GM19193 (cell line): Measurements from ENCODE around the gene EPN2.

Experiments used
- POLR2A ChIP-seq: IDR thresholded peaks from 4 replicates; pipeline ENCODE4 v1.6.1; 2011; ENCODE audit not compliant: insufficient read depth, insufficient read length; ENCODE audit errors: extremely low read depth

The EPN2 gene

GRCh38 chr17:19361326-19361725, 124.2 kb downstream of the EPN2 start:
- TF ChIP-seq POLR2A: no peak

- TF ChIP-seq POLR2A: no peak
Measured at GRCh38 chr17:19361944-19362276, 124.7 kb downstream of the EPN2 start.

- TF ChIP-seq POLR2A: no peak
Measured at GRCh38 chr17:19362277-19363113, 125.3 kb downstream of the EPN2 start, which contains the start of gene B9D1. TSS of gene B9D1 (minus strand) at chr17:19362723. CDS start at chr17:19362569, 154 bp downstream.

- TF ChIP-seq POLR2A: no peak
Measured at GRCh38 chr17:19363114-19363438, 125.9 kb downstream of the EPN2 start.

- no peak for TF ChIP-seq POLR2A
Measured at GRCh38 chr17:19363460-19364035, 126.4 kb downstream of the EPN2 start.

- no peak for TF ChIP-seq POLR2A
Measured at GRCh38 chr17:19364699-19365498, 127.7 kb downstream of the EPN2 start.

- TF ChIP-seq POLR2A: no peak
Measured at GRCh38 chr17:19365499-19365817, 128.3 kb downstream of the EPN2 start.

- TF ChIP-seq POLR2A: no peak
Measured at GRCh38 chr17:19365833-19366636, 128.9 kb downstream of the EPN2 start.

GRCh38 chr17:19366637-19366972, 129.4 kb downstream of the EPN2 start:
- TF ChIP-seq POLR2A: no peak

- TF ChIP-seq POLR2A: no peak
Measured at GRCh38 chr17:19368229-19368628, 131.1 kb downstream of the EPN2 start.

GRCh38 chr17:19369107-19369778, 132.1 kb downstream of the EPN2 start:
- no peak for TF ChIP-seq POLR2A

- no peak for TF ChIP-seq POLR2A
Measured at GRCh38 chr17:19369846-19370492, 132.8 kb downstream of the EPN2 start.

- TF ChIP-seq POLR2A: no peak
Measured at GRCh38 chr17:19370493-19370960, 133.4 kb downstream of the EPN2 start.
